Fibroblast of peridontal ligament (primary cell): ENCODE measurements around the gene RNU6-9.
A peak's percentile ranks its signal among the peaks of the same experiment; 100 is the strongest.
"Not testable (repeated sequence)": the region's sequence is repeated elsewhere in the genome, so short reads cannot be mapped to it uniquely, and the experiment has no call there.

ENCODE experiments used
- DNase-seq: peaks from one replicate; pipeline ENCODE4 v3.0.0-alpha.2; 2010; ENCODE audit errors: extremely low read depth

Gene RNU6-9

GRCh38 chr19:861756-862580 is 31.3 kb upstream of the RNU6-9 start:
- DNase-seq: no peak

- peak; percentile 30 for DNase-seq
These were observed 30.5 kb upstream of the RNU6-9 start for GRCh38 chr19:862581-863314.

GRCh38 chr19:863315-863620 is 30.0 kb upstream of the RNU6-9 start:
- no peak for DNase-seq

- DNase-seq: no peak
These were observed 26.4 kb upstream of the RNU6-9 start for GRCh38 chr19:866769-867300.

- DNase-seq: no peak
These were observed 25.9 kb upstream of the RNU6-9 start for GRCh38 chr19:867301-867793.

GRCh38 chr19:867855-868457 is 25.3 kb upstream of the RNU6-9 start:
- DNase-seq: no peak

- DNase-seq: no peak
These were observed 24.6 kb upstream of the RNU6-9 start for GRCh38 chr19:868458-869244.

- peak; percentile 97 for DNase-seq
These were observed 23.8 kb upstream of the RNU6-9 start for GRCh38 chr19:869245-870177.

- DNase-seq: no peak
These were observed 23.0 kb upstream of the RNU6-9 start for GRCh38 chr19:870314-870713.

GRCh38 chr19:870963-871401 is 22.3 kb upstream of the RNU6-9 start:
- DNase-seq: no peak

- DNase-seq: no peak
These were observed 21.6 kb upstream of the RNU6-9 start for GRCh38 chr19:871446-872265.

- no peak for DNase-seq
These were observed 20.9 kb upstream of the RNU6-9 start for GRCh38 chr19:872266-872951.

- DNase-seq: no peak
These were observed 20.2 kb upstream of the RNU6-9 start for GRCh38 chr19:873084-873483.

- no peak for DNase-seq
These were observed 19.7 kb upstream of the RNU6-9 start for GRCh38 chr19:873561-874041.

- DNase-seq: no peak
These were observed 17.9 kb upstream of the RNU6-9 start for GRCh38 chr19:875265-875879.

- no peak for DNase-seq
These were observed 17.2 kb upstream of the RNU6-9 start for GRCh38 chr19:876089-876488.

- no peak for DNase-seq
These were observed 16.4 kb upstream of the RNU6-9 start for GRCh38 chr19:876780-877314.

- not testable (repeated sequence) for DNase-seq
These were observed 15.2 kb upstream of the RNU6-9 start for GRCh38 chr19:877992-878660.
